GM21423 (cell line): Measurements from ENCODE around the gene PTPMT1.

Experiments used
- ATAC-seq: cut with Tn5 transposase; IDR thresholded peaks from one replicate; pipeline ENCODE4 v1.9.1; 2021; ENCODE audit warnings: mild to moderate bottlenecking, moderate library complexity; ENCODE audit not compliant: unreplicated experiment

The PTPMT1 gene

DNA sequence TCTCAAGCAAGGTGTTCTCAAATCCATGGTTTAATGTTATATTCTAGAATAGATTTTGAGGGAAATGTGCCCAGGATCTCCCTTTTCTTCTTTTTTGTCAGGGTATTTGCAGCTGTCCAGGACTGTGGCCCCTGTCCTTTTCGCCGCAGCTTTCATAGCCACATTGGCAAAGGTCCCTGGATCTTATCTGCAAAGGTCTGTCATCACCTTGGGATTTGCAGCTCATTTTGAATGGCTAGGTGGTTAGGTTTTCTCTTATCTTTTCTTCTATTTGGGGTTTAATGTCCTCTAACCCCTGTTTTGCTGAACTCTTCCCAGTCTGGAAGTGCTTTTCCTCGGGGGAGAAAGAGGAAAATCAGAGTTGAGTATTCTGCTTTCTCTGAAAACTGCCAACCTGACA is 40.5 kb downstream of the PTPMT1 start:
- no peak for ATAC-seq

DNA sequence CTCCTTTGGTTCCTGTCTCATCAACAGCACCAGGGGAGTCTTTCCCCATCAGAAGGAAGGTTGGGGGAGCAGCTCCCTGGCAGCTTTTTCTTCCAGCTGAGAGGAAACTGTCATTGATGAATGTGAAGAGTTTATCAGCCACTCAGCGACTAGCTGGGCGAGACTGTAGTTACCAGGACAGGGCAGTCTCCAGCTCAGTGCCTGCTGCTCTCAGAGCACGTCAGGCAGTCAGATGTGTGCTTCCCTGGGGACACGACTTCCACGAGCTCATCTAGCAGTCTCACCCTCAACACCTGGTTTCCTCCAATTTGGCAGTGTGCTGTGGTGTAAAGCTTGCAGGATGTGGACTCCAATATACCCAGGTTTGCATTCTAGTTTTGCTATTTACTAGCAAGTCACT is 41.3 kb downstream of the PTPMT1 start:
- no peak for ATAC-seq

DNA sequence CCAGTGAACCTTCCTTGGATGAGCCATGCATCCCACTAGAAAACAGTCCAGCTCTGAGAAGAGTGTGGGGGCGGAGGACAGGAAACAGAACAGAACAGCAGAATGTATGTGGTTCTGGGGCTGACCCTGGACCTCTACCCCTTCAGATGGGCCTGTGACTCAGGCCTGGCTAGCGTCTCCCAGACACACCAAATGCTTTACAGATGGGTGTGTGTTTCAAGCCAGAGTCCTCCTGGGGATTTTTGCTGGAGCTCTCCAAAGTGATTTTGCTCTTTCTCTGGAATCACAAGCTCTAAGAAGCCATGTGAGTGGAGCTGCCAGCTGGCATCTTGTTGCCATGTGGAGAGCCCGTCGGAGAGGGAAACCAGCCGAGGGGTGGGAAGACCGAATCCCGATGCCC is 42.0 kb downstream of the PTPMT1 start:
- ATAC-seq, result no peak

DNA sequence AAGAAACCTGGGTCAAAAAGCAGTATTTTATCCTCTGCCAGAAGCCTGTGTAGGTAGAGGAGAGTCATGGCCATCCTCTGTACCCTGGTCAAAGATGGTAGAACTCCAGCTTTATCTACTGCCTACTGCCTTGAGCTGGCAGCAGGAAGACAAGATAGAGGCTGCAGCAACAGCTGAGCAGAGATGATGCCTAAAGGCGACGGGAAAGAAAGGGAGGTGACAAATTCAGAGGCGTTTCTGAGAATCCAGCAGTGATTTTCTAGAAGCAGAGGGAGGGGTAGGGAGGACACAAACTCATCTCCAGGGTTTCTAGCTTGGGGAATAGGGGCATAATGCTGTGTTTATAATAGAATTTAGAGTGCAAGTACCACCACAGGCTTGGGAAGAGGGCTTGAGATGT is 44.3 kb downstream of the PTPMT1 start:
- ATAC-seq, result no peak

DNA sequence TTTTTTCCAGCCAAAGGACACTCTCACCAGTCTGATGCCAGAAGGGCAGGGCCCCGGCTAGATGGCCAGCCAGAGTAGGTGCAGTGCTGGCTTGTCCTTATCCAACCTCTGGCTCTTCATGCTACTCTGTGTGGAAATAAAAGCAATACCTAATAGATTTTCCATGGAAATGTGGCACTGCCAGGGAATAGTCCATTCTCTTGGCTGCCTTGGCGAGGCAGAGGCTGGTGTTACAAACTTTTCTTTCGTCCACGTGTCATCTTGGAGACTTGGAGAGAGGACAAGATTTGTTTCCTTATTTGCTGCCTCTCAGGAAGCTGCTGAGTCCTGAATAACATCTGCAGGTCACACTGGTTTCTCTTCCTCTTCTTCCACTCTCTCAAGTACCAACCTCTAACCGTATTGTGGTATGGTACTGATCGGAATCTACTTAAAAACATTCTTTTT is 46.0 kb downstream of the PTPMT1 start:
- peak; percentile 86 for ATAC-seq

DNA sequence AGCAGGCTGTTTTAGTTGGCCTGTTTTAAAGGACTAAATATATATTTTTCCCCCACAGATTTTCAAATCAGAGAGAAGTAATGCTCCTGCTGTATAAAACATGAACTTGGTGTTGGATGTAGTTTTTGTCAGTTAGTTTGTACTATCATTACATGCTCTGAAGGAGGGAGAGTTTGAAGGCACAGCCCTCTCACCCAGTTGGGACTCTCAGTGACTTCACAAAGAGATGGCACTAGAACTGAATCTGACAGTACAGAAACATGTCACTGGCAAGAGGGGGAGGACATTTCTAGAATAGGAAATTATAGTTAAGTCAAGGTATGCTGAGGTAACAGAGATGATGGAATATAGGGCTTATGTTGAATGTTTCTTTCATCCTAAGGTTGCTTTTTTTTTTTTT is 49.9 kb downstream of the PTPMT1 start:
- ATAC-seq, result no peak

DNA sequence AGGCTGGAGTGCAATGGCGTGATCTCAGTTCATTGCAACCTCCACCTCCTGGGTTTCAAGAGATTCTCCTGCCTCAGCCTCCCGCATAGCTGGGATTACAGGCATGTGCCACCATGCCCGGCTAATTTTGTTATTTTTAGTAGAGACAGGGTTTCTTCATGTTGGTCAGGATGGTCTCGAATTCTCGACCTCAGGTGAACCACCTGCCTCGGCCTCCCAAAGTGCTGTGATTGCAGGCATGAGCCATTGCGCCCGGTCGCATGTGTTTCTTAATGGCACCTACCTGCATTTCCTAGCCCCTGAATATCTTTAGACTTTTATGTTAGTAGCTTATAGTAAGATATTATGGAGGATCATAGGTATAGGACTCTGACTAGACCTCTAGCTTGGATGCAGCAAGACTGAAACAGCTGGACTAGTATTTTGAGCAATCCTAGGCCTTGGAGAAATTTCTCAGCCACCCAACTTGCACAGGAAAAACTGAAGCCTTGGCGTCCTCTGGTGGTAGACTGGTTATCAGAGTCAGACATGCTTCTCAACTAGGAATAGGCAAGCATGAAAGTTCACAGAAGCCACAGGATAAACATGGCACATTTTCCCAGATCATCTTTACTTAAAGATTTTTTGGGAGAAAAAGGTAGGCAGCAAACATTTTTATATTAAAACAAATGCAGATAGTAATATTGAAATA is 51.5 kb downstream of the PTPMT1 start:
- no peak for ATAC-seq

DNA sequence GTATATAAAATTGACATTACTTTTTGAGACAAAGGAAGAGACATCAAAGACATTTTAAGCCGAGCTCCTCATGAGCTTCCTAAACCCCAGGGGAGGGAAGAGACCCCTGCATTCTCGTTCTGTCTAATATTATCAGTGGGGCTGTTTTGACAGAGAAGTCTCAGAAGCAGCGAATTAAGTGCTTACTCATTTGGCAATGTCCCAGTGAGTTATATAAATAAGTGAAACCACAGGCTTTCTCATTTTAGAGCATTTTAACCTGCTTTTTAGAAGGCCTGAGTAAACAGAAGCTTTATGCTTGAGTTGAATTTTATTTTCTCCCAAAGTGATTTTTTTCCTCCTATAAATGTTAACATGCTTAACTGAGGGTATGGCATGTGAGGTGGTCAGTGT is 52.0 kb downstream of the PTPMT1 start:
- ATAC-seq, result no peak

DNA sequence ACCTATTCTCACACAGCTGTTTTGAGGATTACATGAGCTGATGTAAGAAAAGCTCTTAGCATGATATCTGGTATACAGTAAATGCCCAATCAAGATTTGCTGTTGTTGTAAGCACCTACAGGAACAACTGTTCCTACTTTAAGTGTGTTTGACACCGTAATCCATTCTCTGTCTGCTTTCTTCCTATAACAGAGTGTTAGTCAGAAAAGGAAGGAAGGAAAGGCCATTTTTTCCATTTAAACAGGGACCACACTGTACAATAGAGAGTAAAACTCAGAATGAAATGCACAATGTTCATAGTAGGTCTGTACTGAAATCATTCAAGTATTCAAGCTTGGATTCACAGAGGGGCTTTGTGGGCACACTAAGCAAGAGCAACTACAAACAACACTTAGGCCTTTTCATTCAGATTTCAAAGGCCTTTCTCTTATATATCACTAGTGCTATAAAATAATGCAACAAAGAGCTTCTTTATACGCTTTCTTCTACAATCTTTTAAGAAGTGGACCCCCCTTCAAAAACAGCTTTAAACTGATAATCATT is 55.5 kb downstream of the PTPMT1 start:
- no peak for ATAC-seq
